Body of pancreas (tissue), 4 donors: ENCODE results near the gene SLC25A12.

ENCODE experiments used
- CTCF ChIP-seq, 7 experiments: fragments of 450-650 bp in 4 of 7; fragments of 200-600 bp in 3 of 7; sonication (generic) in 3 of 7; IDR thresholded peaks; one replicate each; pipeline ENCODE4 v1.5.1; 2016 to 2019; ENCODE audit warnings: antibody characterized with exemption in 7 of 7
- POLR2A ChIP-seq, 3 donors: fragments of 450-650 bp; IDR thresholded peaks; one replicate each; pipeline ENCODE4 v1.6.1; 2016; ENCODE audit warnings: antibody characterized with exemption in 3 of 3, mild to moderate bottlenecking in 2 of 3

- no peak for TF ChIP-seq CTCF (IDR thresholded peaks at IDR 0.05)
- no peak for TF ChIP-seq POLR2A (IDR thresholded peaks at IDR 0.05)
Observed at GRCh38 chr2:171908235-171908634, 14.2 kb upstream of the SLC25A12 start.
